GM19025 (cell line): ENCODE data around the gene ACAD9.

Experiments
- ATAC-seq: cut with Tn5 transposase; IDR thresholded peaks from one replicate; pipeline ENCODE4 v1.9.1; 2021; ENCODE audit warnings: mild to moderate bottlenecking, low read depth, moderate library complexity; ENCODE audit not compliant: unreplicated experiment

ACAD9 gene

DNA sequence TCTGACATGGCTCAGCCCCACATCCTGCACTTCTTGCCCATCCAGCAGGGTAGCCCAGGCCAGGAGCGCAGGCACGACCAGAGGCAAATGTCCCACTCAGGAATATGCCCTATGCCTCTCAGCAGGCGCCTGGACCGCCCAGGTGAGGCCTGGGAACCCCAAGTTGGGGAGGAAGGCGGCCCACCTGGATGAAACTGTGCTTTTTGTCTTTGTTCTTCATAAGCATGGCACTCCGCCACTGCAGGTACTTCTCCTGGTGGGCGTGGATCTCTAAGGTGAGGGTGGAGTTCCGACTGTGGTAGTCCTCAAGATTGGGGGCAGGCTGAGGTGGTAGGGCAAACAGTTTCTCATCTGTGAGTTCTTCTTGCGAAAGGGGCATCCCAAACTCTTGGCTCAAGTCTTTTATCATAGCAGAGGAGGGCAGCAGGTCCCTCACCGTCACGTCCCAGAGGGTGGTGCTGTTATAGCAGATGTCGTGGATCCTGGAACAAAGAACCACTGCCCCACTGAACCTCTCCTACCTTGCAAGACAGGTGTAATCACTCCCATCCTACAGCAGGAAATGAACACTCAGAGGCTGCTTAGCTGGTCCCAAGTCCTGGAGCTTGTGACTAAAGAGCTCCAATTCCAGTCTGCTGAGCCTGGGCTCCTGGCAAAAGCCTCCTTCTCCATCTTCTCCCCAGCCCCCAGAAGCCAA is 53.2 kb downstream of the ACAD9 start:
- no peak for ATAC-seq

DNA sequence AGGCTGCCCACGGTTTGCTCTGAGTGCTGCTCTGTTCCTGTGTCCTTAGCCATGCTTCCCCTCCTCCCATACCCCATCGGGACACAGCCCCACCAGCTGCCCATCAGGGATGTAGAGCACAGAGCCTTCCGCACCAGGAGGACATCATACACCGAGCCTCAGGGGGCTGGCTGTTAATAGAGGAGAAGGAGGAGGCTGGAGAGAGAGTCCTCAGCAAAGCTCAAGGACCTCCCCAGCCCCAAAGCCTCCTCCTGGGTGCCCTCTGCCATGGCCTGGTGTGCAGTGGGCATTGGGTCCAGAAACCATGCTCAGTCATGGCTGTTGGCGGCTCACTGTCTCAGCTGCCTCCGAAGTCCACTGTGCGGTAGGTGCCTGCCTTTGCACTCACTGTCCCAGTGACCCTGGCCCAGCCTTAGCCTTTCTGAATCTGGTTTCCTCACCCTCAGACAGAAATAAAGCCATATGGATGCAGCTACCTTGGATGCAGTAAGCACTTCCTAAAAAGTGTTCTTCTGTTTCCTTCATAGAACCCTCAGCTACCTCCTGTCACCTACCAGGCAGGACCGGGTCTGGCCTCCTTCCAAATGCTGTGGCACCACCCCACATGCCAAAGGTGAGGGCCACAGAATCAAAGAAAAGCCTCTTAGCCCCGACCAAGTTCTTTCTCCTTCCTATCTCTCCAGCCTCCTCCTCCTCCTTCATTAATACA is 53.9 kb downstream of the ACAD9 start:
- ATAC-seq: no peak

DNA sequence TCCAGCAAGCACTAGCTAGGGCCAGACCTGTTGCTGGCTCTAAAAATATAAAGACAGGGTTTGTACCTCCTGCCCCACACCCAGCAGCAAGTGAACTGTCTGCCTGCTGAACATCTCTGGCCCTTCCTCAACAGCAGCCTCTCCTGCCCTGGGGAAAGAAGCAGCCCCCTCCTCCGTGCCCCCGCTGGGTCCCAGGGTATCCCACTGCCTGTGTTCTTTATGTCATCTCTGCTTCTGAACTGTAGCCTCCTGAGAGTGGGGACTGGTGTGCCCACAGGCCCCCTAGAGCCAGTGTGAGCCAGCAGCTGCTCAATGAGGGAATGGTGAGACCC is 54.5 kb downstream of the ACAD9 start:
- ATAC-seq: no peak

DNA sequence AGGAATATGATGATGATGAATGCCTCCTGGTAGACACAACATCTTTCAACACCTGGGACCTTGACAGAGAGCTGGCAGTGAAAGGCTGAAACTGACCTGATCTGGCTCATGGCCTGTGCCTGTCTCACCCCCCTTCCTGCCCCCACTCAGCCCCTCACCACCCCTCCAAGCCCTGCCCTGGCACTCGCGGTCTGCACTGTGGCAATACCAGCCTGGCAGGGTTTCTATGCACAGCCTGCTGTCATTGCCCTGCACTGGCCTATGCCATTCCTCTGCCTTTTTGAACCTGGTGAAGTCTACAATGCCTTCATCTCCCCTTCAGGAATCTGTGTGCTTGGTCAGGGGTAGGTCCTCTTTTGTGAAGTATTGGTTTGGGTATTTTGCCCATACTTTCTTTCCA is 56.5 kb downstream of the ACAD9 start:
- no peak for ATAC-seq

DNA sequence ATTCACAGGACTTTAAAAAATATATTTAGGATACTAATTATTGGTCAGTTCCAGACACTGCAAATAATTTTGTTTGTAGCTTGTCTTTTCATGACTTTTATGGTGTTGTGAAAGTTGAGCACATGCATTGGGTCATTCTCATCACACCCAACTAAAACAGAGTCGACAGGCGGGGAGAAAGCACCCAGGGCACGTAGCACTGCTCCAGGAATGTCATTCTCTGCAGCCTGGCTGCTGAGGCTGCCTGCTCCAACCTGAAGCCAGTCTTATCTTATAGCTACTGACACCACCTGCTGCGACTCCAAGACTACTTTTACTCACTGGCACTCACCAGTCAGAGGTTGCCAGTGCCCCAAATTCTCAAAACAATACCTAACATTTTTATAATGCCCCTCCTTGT is 56.9 kb downstream of the ACAD9 start:
- ATAC-seq: no peak

DNA sequence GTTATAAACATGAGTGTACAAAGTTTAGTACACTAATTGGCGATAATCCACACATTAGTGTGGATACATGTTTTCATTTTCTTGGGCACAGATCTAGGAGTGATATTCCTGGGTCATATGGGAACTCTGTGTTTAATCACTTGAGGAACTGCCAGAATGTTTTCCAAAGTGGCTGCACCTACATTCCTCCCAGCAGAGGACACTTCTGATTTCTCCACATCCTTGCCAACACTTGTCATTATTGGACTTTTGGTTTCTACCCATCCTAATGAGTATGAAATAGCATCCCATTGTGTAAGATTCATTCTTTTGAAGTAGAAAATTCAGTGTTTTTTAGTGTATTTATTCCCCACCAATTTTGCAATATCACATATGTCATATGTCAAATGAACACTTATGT is 60.8 kb downstream of the ACAD9 start:
- ATAC-seq: no peak

DNA sequence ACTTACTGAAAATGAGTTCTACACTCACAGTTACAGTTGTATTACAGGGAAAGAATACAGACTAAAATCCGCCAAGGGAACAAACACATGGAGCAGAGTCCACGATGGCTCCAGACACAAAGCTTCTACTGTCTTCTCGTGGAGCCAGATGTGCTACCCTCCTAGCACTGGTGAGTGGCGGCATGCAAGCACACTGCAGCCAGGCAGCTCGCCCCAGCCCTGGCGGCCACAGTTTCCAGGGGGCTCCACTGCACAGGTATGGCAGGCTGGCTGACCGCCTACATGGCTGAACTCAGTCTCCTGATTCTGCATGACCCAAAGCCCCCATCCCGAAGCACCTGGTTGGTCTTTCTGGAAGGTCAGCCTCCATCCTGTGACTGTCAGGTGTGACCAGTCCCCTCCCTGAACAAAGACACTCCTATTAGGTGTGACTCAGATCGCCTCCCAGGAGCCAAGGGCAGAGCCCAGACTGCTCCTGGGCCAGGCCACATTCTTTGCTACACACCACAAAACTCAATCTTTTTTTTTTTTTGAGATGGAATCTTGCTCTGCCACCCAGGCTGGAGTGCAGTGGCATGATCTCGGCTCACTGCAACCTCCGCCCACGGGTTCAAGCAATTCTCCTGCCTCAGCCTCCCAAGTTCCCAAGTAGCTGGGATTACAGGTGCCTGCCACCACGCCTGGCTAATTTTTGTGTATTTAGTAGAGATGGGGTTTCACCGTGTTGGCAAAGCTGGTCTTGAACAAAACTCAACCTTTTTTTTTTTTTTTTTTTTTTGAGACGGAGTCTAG is 62.9 kb downstream of the ACAD9 start:
- no peak for ATAC-seq

DNA sequence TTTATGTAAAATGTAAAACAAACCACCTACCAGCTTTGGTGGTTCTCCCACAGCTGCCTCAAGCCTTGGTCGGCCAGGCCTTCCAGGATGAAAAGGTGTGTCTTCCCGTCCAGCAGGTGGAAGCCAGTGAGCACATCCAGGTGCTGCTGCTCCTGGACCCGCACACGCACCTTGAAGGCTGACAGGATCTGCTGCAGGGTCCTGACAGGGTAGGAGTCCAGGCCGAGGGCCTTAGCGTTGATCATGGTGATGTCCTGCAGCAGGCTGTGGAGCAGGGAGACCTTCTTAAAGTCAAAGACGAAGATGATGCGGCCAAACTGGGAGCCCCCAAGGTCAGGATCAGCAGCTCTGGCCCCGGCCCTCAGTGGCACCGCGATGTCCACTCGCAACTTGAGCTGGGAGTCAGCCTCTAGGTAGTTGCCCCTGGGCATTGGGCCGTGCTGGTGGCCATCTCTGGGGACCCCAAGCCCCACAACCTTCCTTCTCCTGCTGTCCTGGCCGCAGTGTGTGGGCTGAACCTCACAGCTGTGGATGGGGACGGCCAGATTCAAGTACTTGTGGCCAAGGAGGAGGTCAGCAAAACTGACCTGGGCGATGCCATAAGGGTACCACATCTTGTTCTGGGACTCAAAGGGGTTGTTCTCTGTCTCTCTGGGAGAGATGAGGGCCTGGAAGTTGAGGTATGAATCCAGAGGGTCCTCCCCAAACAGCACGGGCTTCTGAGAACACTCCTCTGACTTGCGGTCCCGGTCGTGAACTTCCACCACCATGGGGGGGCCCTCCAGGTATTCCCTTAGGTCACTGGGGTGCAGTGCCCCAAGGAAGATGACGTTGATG is 65.8 kb downstream of the ACAD9 start:
- ATAC-seq: no peak

DNA sequence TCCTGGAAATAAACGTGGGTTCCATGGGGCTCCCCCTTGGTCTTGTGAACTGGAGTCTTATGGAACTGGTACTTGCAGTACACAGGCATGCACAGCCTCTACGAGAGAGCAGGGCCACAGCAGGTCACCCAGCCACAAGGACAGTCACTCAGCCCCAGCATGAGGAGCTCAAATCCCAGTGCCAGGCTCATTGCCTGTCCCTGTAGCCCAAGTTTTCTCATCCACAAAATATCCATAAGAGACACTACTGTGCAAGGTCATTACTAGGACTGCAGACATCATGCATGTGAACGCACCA is 66.4 kb downstream of the ACAD9 start:
- ATAC-seq: no peak

DNA sequence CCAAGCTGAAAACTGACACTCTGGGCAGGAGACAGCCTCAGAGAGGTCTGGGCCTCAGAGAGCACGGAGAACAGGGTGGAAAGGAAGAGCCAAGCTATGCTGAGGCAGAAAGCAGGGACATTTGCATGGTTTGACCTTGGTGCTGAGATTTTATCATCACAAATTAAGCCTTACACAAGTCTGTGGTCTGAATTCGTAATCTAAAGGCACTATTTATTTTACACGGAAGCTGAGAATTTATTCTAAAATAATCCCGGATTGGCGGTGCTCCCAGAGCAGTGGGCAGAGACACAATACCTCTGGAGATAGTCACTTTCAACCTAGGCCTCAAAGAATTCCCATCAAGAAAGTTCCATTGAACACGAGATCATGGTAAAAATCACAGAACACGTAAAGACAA is 67.0 kb downstream of the ACAD9 start:
- no peak for ATAC-seq

DNA sequence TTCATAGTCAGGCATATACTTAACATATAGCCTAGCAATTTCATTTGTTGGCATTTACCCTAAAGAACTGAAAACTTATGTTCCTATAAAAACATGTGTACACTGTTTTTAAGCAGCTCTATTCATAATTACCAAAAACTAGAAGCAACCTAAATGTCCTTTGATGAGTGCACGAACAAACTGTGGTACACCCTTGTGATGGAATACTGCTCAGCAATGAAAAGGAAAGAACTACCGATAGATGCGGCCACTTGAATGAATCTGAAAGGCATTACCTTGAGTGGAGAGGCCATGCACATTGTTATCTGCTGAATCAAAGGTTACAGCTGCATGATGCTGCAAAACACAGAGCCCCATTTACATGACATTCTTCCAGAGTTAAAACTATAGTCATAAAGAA is 69.7 kb downstream of the ACAD9 start:
- ATAC-seq: no peak

DNA sequence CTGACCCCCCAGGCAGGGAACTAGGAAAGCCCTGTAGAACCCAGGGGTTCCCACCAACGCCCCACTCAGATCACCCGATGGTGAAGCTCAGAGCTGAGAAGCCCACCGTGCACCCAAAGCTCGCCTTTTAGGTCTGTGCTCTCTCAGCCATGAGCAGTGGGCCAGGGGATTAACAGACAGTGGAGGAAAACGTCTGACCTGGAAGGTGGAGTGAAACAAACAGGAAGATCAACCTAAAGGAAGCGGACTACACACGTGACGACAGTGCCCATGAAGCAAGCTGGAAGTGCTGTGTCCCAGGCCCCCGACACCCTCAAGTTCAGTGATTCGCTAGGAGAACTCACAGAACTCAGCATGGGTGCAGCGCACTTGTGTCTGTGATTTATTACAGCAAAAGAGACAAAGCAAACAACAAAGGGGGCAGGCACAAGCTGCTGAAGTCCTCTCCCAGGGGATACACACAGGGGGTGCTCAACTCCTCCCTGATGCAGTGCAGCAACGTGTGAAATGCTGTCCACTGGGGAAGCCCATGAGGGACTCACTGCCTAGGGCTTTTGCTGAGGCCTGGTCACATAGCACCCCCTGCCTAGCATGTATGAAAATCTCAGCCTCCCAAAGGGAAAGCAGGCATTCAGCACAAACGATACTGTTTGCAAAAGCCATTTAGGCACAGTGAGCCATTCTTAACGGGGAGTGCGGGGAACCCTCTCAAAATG is 71.0 kb downstream of the ACAD9 start:
- no peak for ATAC-seq

DNA sequence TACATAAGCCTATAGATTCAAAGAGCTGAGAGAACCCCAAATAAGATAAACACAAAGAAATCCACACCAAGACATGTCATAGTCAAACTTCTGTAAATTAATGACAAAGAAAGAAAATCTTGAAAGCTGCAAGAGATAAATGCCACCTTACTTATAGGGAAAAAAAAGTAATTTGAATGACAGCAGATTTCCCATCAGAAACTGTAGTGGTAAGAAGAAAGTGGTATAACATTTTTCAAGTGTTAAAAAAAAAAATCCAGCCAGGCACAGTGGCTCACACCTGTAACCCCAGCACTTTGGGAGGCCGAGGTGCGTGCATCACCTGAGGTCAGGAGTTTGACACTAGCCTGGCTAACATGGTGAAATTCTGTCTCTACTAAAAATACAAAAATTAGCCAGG is 77.0 kb downstream of the ACAD9 start:
- no peak for ATAC-seq
